Stimulated activated CD8-positive, alpha-beta memory T cell treated with anti-CD3 and anti-CD28 coated beads, Interleukin-15, amount 100 ng/mL, for 1 hour (primary cell): Measurements from ENCODE around the gene RNF149.
A peak's percentile ranks its signal among the peaks of the same experiment; 100 is the strongest.
"Not testable (repeated sequence)": the region's sequence is repeated elsewhere in the genome, so short reads cannot be mapped to it uniquely, and the experiment has no call there.

ENCODE experiments used
- DNase-seq: peaks from one replicate; pipeline ENCODE4 v3.0.0-alpha.2; 2020; ENCODE audit warnings: low read depth

RNF149 gene

GRCh38 chr2:101253703-101254450 is 54.6 kb downstream of the RNF149 start:
- DNase-seq = no peak

DNA sequence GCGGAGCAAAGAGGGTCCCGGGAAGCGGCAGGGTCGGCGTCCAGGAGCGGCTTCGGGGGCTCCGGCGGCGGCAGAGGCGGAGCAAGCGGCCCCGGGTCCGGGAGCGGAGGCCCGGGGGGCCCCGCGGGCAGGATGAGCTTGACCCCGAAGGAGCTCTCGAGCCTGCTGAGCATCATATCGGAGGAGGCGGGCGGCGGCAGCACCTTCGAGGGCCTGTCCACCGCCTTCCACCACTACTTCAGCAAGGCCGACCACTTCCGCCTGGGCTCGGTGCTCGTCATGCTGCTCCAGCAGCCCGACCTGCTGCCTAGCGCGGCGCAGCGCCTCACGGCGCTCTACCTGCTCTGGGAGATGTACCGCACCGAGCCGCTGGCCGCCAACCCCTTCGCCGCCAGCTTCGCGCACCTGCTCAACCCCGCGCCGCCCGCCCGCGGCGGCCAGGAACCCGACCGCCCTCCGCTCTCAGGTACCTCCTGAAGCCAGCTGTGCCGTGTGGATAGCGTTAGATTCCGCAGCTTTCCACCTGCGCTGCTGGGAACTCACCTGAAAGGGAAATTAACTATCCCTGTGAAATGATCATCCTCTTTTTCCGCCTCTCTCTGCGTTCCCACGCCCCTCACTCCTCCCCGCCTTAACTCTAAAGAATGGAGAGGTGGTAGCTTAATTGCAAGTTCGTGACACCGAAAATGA is 55.3 kb downstream of the RNF149 start:
- peak; percentile 43 for DNase-seq

GRCh38 chr2:101252408-101253012 is 56.0 kb downstream of the RNF149 start, which contains the start of gene CNOT11:
Gene CNOT11 (plus strand): TSS chr2:101252886. CDS start chr2:101252965, 79 bp downstream.
- DNase-seq = peak; percentile 99

DNA sequence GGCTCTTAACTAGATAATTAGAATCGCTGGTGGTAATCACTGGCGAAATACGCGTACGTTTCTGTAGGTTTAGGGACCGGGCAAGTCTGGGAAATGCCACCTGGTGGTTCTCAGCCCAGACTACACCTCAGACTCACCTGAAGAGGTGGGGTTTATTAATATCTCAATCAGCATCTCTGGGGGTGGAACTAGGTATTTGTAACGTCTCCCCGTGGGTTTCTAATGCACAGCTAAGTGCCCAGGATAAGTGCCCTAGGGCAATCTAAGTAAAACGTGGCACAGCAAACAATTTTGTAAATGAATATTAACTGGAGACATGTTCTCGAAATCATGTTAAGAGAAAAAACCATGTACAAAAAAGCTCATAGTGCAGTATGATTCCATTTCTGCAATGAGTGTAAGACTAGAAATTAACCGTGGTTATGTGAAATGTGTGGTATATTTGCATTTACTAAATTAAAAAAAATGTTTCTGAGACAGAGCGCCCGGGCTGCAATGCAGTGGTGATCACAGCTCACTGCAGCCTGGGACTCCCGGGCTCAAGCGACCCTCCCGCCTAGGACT is 56.6 kb downstream of the RNF149 start:
- DNase-seq = no peak

DNA sequence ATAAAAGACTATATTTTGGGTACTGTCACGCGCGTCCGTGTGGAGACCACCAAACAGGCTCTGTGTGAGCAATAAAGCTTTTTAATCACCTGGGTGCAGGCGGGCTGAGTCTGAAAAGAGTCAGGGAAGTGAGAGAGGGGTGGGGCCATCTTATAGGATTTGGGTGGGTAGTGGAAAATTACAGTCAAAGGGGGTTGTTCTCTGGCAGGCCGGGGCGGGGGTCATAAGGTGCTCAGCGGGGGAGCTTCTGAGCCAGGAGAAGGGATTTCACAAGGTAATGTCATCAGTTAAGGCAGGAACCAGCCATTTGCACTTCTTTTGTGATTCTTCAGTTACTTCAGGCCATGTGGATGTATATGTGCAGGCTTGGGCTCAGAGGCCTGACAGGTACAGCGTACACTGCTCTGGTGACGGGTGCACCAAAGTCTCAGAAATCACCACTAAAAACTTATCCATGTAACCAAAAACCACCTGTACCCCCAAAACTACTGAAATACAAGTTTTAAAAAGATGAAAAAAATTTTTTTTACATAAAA is 57.2 kb downstream of the RNF149 start:
- DNase-seq = not testable (repeated sequence)

GRCh38 chr2:101249826-101250225 is 58.7 kb downstream of the RNF149 start:
- DNase-seq = no peak

DNA sequence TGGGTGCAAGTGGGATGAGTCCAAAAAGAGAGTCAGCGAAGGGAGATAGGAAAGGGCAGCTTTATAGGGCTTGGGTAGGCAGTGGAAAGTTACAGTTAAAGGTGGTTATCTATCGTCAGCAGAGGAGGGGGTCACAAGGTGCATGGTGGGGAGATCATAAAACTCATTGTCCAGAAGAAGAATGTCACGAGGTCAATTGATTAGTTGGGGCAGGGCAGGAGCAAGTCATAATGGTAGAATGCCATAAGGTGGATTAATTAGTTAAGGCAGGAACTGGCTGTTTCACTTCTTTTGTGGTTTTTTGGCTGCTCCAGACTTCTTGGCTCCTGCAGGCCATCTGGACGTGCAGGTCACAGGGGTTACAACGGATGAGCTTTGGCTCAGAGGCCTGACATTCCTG is 59.7 kb downstream of the RNF149 start:
- not testable (repeated sequence) for DNase-seq

GRCh38 chr2:101245468-101245867 is 63.0 kb downstream of the RNF149 start:
- not testable (repeated sequence) for DNase-seq

GRCh38 chr2:101244899-101245298 is 63.6 kb downstream of the RNF149 start:
- DNase-seq = not testable (repeated sequence)

- DNase-seq = not testable (repeated sequence)
These were observed 64.1 kb downstream of the RNF149 start for GRCh38 chr2:101244373-101244772.

DNA sequence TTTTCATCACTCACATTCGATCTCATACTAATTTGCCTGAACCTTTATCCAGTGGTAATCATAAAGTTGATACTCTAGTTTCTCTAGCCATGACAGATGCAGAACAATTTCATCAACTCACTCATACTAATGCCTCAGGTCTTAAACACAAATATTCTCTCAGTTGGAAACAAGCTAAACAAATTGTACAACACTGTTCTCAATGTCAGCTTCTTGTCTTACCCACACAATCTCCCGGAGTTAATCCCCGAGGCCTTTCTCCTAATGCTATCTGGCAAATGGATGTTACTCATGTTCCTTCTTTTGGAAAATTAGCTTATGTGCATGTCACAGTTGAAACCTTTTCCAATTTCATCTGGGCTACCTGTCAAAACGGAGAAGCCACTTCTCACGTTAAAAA is 67.3 kb downstream of the RNF149 start:
- no peak for DNase-seq

DNA sequence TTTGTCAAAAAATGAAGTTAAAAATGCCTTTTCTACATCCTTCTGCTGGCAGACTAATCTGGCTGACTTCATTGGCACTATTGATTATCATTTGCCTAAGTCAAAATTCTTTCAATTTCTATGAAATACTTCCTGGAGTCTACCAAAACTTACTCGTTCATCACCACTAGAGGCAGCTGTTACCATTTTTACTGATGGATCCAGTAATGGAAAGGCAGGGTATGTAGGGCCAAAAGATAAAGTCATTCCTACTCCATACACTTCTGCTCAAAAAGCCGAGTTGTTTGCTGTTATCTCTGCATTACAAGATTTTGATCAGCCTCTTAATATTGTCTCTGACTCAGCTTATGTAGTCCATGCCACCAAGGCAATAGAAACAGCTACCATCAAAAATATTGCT is 67.8 kb downstream of the RNF149 start:
- not testable (repeated sequence) for DNase-seq

- DNase-seq = not testable (repeated sequence)
These were observed 68.8 kb downstream of the RNF149 start for GRCh38 chr2:101239760-101240118.

GRCh38 chr2:101238930-101239759 is 69.4 kb downstream of the RNF149 start:
- no peak for DNase-seq

DNA sequence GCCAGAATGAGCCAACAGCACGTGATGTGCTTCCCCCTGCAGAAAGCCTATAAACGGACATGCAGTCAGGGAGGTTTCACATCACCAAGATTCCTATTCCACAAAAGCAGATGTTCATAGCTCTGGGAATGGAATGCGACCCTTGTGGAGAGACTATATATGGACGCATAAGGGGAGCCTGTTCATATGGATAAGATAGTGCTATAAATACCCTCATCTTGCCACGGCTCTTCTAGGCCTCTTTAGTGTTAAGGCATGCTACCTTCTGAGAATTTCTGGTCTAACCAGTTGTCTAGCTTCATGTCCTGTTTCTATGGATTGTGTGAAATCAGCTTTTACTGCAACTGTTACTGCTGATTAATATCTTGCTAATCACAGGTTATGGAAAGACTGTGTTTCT is 70.6 kb downstream of the RNF149 start:
- not testable (repeated sequence) for DNase-seq

- not testable (repeated sequence) for DNase-seq
These were observed 72.5 kb downstream of the RNF149 start for GRCh38 chr2:101235956-101236355.

GRCh38 chr2:101234169-101234938 is 74.1 kb downstream of the RNF149 start:
- DNase-seq = no peak

- DNase-seq = no peak
These were observed 75.7 kb downstream of the RNF149 start for GRCh38 chr2:101232770-101233169.

- DNase-seq = no peak
These were observed 76.4 kb downstream of the RNF149 start for GRCh38 chr2:101231937-101232730.

GRCh38 chr2:101231240-101231639 is 77.3 kb downstream of the RNF149 start:
- DNase-seq = no peak
